GM23338 (cell line): ENCODE measurements around the gene MEI4. TPM values are rescaled to one million over a fixed set of nuclear protein-coding genes. Genes with fewer than 3 reads are reported as not detected.
A peak's percentile ranks its signal among the peaks of the same experiment; 100 is the strongest.

ENCODE experiments used
- ATAC-seq: fragments of 200-7000 bp; cut with Tn5 transposase; 3 replicates; pipeline ENCODE4 v1.9.1; 2020
- DNase-seq: peaks from one replicate; pipeline ENCODE4 v3.0.0-alpha.2; 2015; ENCODE audit warnings: low spot score
- H2AFZ ChIP-seq: fragments of 200-600 bp; sonication (generic); 2 replicates; pipeline ENCODE4 v1.8.0; 2016; ENCODE audit warnings: antibody characterized with exemption, mild to moderate bottlenecking, moderate library complexity
- H3F3A ChIP-seq: fragments of 200-600 bp; sonication (generic); replicated peaks from 2 replicates; pipeline ENCODE4 v1.8.0; 2017; ENCODE audit warnings: antibody characterized with exemption, mixed run types, low read depth
- H3K27ac ChIP-seq: fragments of 200-600 bp; sonication (generic); 2 replicates; pipeline ENCODE4 v1.6.1; 2016; ENCODE audit warnings: low read depth
- H3K27me3 ChIP-seq: fragments of 200-600 bp; sonication (generic); 2 replicates; pipeline ENCODE4 v1.8.0; 2016; ENCODE audit warnings: mild to moderate bottlenecking, mixed run types, moderate library complexity; ENCODE audit not compliant: insufficient read depth
- H3K36me3 ChIP-seq: fragments of 200-600 bp; sonication (generic); 2 replicates; pipeline ENCODE4 v1.8.0; 2016; ENCODE audit warnings: mild to moderate bottlenecking; ENCODE audit not compliant: insufficient read depth
- H3K4me1 ChIP-seq: fragments of 200-600 bp; sonication (generic); 2 replicates; pipeline ENCODE4 v1.8.0; 2016; ENCODE audit warnings: mild to moderate bottlenecking, moderate library complexity; ENCODE audit not compliant: insufficient read depth
- H3K4me2 ChIP-seq: fragments of 200-600 bp; sonication (generic); 2 replicates; pipeline ENCODE4 v1.7.1; 2017; ENCODE audit warnings: mixed run types
- H3K4me3 ChIP-seq: fragments of 200-600 bp; sonication (generic); 2 replicates; pipeline ENCODE4 v1.6.1; 2016; ENCODE audit warnings: mixed run types
- H3K79me2 ChIP-seq: fragments of 200-600 bp; sonication (generic); replicated peaks from 2 replicates; pipeline ENCODE4 v1.8.0; 2017; ENCODE audit warnings: mild to moderate bottlenecking; ENCODE audit not compliant: insufficient read depth
- H3K9me2 ChIP-seq: fragments of 200-600 bp; sonication (generic); 2 replicates; pipeline ENCODE4 v1.8.0; 2017; ENCODE audit not compliant: insufficient read depth
- H4K20me1 ChIP-seq: fragments of 200-600 bp; sonication (generic); replicated peaks from 2 replicates; pipeline ENCODE4 v1.8.0; 2017; ENCODE audit warnings: mild to moderate bottlenecking; ENCODE audit not compliant: insufficient read depth
- H3K27ac Mint-ChIP-seq: 2 replicates; pipeline ENCODE4 v1.8.0; 2020; ENCODE audit warnings: inconsistent platforms, mild to moderate bottlenecking, moderate library complexity, mixed read lengths
- H3K27me3 Mint-ChIP-seq: 3 replicates; pipeline ENCODE4 v1.8.0; 2022; ENCODE audit warnings: low read depth, mild to moderate bottlenecking, moderate library complexity, mixed read lengths, inconsistent platforms; ENCODE audit not compliant: insufficient read depth, poor library complexity
- H3K36me3 Mint-ChIP-seq: 3 replicates; pipeline ENCODE4 v1.8.0; 2021; ENCODE audit warnings: low read depth, mild to moderate bottlenecking, inconsistent platforms, moderate library complexity, mixed read lengths
- H3K4me1 Mint-ChIP-seq: 3 replicates; pipeline ENCODE4 v1.8.0; 2020; ENCODE audit warnings: mild to moderate bottlenecking, inconsistent platforms, mixed read lengths
- H3K4me3 Mint-ChIP-seq: 3 replicates; pipeline ENCODE4 v1.8.0; 2021; ENCODE audit warnings: moderate library complexity, mild to moderate bottlenecking, inconsistent platforms, mixed read lengths
- H3K9me3 Mint-ChIP-seq: 3 replicates; pipeline ENCODE4 v1.8.0; 2020; ENCODE audit warnings: moderate library complexity, mild to moderate bottlenecking, inconsistent platforms, mixed read lengths
- CREB1 ChIP-seq: fragments of 250-450 bp; sonication (Bioruptor Pico); IDR thresholded peaks from 2 replicates; pipeline ENCODE4 v1.5.0; 2020; ENCODE audit warnings: low read depth, mild to moderate bottlenecking, moderate library complexity
- CTCF ChIP-seq, 2 experiments: fragments of 200-600 bp in 1 of 2; sonication (generic) in 1 of 2; conservative IDR thresholded peaks; 2 replicates each; pipeline versions ENCODE4 v1.5.1 to v1.6.1; 2016 to 2017; ENCODE audit warnings: antibody characterized with exemption in 2 of 2, low read depth in 2 of 2, mild to moderate bottlenecking in 2 of 2, moderate library complexity in 1 of 2
- ETS1 ChIP-seq: IDR thresholded peaks from 2 replicates; pipeline ENCODE4 v1.6.1; 2016; ENCODE audit warnings: antibody characterized with exemption
- EZH2 ChIP-seq: fragments of 200-600 bp; sonication (generic); IDR thresholded peaks from one replicate; pipeline ENCODE4 v1.8.0; 2017; ENCODE audit warnings: antibody characterized with exemption, mild to moderate bottlenecking, low read depth; ENCODE audit not compliant: unreplicated experiment
- EZH2phosphoT487 ChIP-seq: fragments of 200-600 bp; sonication (generic); IDR thresholded peaks from one replicate; pipeline ENCODE4 v1.8.1; 2018; ENCODE audit warnings: antibody characterized with exemption; ENCODE audit not compliant: unreplicated experiment
- JUNB ChIP-seq: IDR thresholded peaks from one replicate; pipeline ENCODE4 v1.6.1; 2016; ENCODE audit warnings: antibody characterized with exemption; ENCODE audit not compliant: unreplicated experiment
- NANOG ChIP-seq: IDR thresholded peaks from 2 replicates; pipeline ENCODE4 v1.6.1; 2016; ENCODE audit warnings: antibody characterized with exemption, borderline replicate concordance
- POLR2AphosphoS5 ChIP-seq: IDR thresholded peaks from 2 replicates; pipeline ENCODE4 v1.6.1; 2016; ENCODE audit warnings: antibody characterized with exemption, low read depth
- STAT1 ChIP-seq: IDR thresholded peaks from one replicate; pipeline ENCODE4 v1.6.1; 2016; ENCODE audit warnings: antibody characterized with exemption; ENCODE audit not compliant: unreplicated experiment
- ZNF114 ChIP-seq: fragments of 250-450 bp; sonication (Bioruptor Pico); IDR thresholded peaks from 2 replicates; pipeline ENCODE4 v1.5.0; 2020; ENCODE audit warnings: mild to moderate bottlenecking, moderate library complexity
- ZNF331 ChIP-seq: fragments of 250-450 bp; sonication (Bioruptor Pico); IDR thresholded peaks from 2 replicates; pipeline ENCODE4 v1.5.0; 2020; ENCODE audit warnings: low read depth, mild to moderate bottlenecking, moderate library complexity
- ZNF462 ChIP-seq: fragments of 250-450 bp; sonication (Bioruptor Pico); IDR thresholded peaks from 2 replicates; pipeline ENCODE4 v1.5.0; 2020; ENCODE audit warnings: mild to moderate bottlenecking, moderate library complexity
- polyA plus RNA-seq: library from polyadenylated mRNA; unstranded; fragments of >200 nt; fragmentation: Nextera tagmentation; extraction: Ambion mirVana; gene quantifications from 2 replicates; pipeline ENCODE4 v1.2.1, GENCODE V29; 2016
- total RNA-seq: library from RNA; depleted of rRNA; stranded (reverse); fragments of >200 nt; shearing (Covaris generic); gene quantifications from 2 replicates; pipeline ENCODE4 v1.2.3, GENCODE V29; 2014
- TF ChIP-seq, protein P1 (sequence below): IDR thresholded peaks from one replicate; pipeline ENCODE4 v1.6.1; 2018; ENCODE audit warnings: antibody characterized with exemption; ENCODE audit not compliant: unreplicated experiment

Gene MEI4
- total and polyA plus RNA-seq, 2 experiments from 2014 or later: 0.23 to 0.63 TPM

DNA sequence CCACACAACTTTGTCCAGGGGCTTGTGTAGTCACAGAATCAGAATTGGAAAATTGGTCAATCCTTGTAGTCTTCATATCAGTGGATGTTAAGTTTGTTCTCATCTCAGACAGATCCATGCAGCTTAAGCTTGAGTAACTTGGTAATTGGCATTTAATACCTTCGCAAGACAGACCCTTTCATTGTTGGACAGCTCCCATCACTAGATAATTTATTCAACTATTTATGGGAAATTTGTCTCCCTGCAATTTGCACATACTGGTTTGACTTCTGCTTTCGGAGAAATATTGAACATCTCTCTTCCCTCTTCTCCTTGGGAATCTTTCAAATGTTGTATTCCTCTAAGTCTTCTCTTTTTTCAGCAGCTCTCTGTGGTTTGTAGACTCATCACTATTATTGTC is 17.1 kb downstream of the MEI4 start:
- no peaks in the 10 kb centered on the region for H3K27me3 Mint-ChIP-seq
- H3K79me2 ChIP-seq: no peaks in the 10 kb centered on the region
- no peak overlapping the region for H3K4me2 ChIP-seq
- no peaks in the 10 kb centered on the region for H3K27me3 ChIP-seq
- DNase-seq: no peak
- ATAC-seq: no peak
- H3K4me1 Mint-ChIP-seq: peaks cover 2% of the 10 kb centered on the region; the same call in 1 of the 3 replicates
- peak overlapping the region; percentile 66; the same call in 1 of the 2 replicates for H2AFZ ChIP-seq
- H4K20me1 ChIP-seq: no peaks in the 10 kb centered on the region
- H3K27ac Mint-ChIP-seq: no peak overlapping the region
- no peaks in the 10 kb centered on the region for H3K36me3 Mint-ChIP-seq
- no peaks in the 10 kb centered on the region for H3F3A ChIP-seq
- no peaks in the 10 kb centered on the region for H3K9me3 Mint-ChIP-seq
- no peak overlapping the region for H3K4me3 ChIP-seq
- no peaks in the 10 kb centered on the region for H3K9me2 ChIP-seq
- no peak overlapping the region for H3K4me3 Mint-ChIP-seq
- no peaks in the 10 kb centered on the region for H3K36me3 ChIP-seq
- no peak overlapping the region for H3K27ac ChIP-seq
- TF ChIP-seq ETS1 (no peak), CREB1 (CRISPR knock-in tag) (no peak), ZNF331 (CRISPR knock-in tag) (no peak), CTCF (conservative IDR thresholded peaks at IDR 0.05; ENCODE audit: low read depth in 2 of 2) (no peak), EZH2phosphoT487 (no peak), NANOG (no peak), EZH2 (no peak), ZNF462 (no peak), STAT1 (no peak), JUNB (no peak), ZNF114 (CRISPR knock-in tag) (no peak), POLR2AphosphoS5 (no peak)
- TF ChIP-seq, protein P1, sequence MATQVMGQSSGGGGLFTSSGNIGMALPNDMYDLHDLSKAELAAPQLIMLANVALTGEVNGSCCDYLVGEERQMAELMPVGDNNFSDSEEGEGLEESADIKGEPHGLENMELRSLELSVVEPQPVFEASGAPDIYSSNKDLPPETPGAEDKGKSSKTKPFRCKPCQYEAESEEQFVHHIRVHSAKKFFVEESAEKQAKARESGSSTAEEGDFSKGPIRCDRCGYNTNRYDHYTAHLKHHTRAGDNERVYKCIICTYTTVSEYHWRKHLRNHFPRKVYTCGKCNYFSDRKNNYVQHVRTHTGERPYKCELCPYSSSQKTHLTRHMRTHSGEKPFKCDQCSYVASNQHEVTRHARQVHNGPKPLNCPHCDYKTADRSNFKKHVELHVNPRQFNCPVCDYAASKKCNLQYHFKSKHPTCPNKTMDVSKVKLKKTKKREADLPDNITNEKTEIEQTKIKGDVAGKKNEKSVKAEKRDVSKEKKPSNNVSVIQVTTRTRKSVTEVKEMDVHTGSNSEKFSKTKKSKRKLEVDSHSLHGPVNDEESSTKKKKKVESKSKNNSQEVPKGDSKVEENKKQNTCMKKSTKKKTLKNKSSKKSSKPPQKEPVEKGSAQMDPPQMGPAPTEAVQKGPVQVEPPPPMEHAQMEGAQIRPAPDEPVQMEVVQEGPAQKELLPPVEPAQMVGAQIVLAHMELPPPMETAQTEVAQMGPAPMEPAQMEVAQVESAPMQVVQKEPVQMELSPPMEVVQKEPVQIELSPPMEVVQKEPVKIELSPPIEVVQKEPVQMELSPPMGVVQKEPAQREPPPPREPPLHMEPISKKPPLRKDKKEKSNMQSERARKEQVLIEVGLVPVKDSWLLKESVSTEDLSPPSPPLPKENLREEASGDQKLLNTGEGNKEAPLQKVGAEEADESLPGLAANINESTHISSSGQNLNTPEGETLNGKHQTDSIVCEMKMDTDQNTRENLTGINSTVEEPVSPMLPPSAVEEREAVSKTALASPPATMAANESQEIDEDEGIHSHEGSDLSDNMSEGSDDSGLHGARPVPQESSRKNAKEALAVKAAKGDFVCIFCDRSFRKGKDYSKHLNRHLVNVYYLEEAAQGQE: no peak
- no peaks in the 10 kb centered on the region for H3K4me1 ChIP-seq
